HepG2 (cell line): ENCODE data around the gene FBXO30. TPM values are rescaled to one million over a fixed set of nuclear protein-coding genes. Genes with fewer than 3 reads are reported as not detected.
A peak's percentile ranks its signal among the peaks of the same experiment; 100 is the strongest.

ENCODE experiments used
- AGO2 ChIP-seq: fragments of 200-400 bp; formaldehyde crosslinking; optimal IDR thresholded peaks from 2 replicates; pipeline ENCODE3; 2017; ENCODE audit warnings: mild to moderate bottlenecking, low read depth, low read length, moderate library complexity
- EHMT2 ChIP-seq: fragments of 200-600 bp; sonication (generic); IDR thresholded peaks from 2 replicates; pipeline ENCODE4 v1.7.0; 2017; ENCODE audit warnings: antibody characterized with exemption, low read depth, low read length, borderline replicate concordance
- ELF1 ChIP-seq: sonication (generic); formaldehyde crosslinking; IDR thresholded peaks from 2 replicates; pipeline ENCODE4 v1.4.0; 2020; ENCODE audit warnings: missing genetic modification reagents
- HIC2 ChIP-seq: sonication (generic); formaldehyde crosslinking; IDR thresholded peaks from 2 replicates; pipeline ENCODE4 v1.9.0; 2022; ENCODE audit warnings: low read depth, missing genetic modification reagents
- JARID2 ChIP-seq: sonication (generic); formaldehyde crosslinking; IDR thresholded peaks from 2 replicates; pipeline ENCODE4 v1.8.1; 2023; ENCODE audit warnings: missing genetic modification reagents, inconsistent platforms; ENCODE audit not compliant: insufficient replicate concordance
- KLF11 ChIP-seq: IDR thresholded peaks from 2 replicates; pipeline ENCODE4 v1.6.1; 2016; ENCODE audit warnings: missing compliant biosample characterization
- NCOA1 ChIP-seq: sonication (generic); formaldehyde crosslinking; IDR thresholded peaks from 2 replicates; pipeline ENCODE4 v1.9.0; 2021; ENCODE audit warnings: missing genetic modification reagents
- NR2F1 ChIP-seq, 2 experiments: fragments of 450-650 bp in 1 of 2; formaldehyde crosslinking in 1 of 2; IDR thresholded peaks; 2 replicates each; pipeline versions ENCODE4 v1.5.0 to v1.6.1; 2016 to 2020; ENCODE audit warnings: mild to moderate bottlenecking in 1 of 2, missing compliant biosample characterization in 1 of 2, missing genetic modification reagents in 1 of 2, moderate library complexity in 1 of 2
- PRDM4 ChIP-seq: sonication (generic); formaldehyde crosslinking; IDR thresholded peaks from 2 replicates; pipeline ENCODE4 v1.9.0; 2021; ENCODE audit warnings: missing genetic modification reagents, borderline replicate concordance
- RCOR2 ChIP-seq: IDR thresholded peaks from 2 replicates; pipeline ENCODE4 v1.6.1; 2016; ENCODE audit warnings: missing biosample characterization, missing genetic modification reagents
- SIX4 ChIP-seq: sonication (generic); formaldehyde crosslinking; IDR thresholded peaks from 2 replicates; pipeline ENCODE4 v1.4.0; 2020; ENCODE audit warnings: missing genetic modification reagents
- ZMYM4 ChIP-seq: sonication (generic); formaldehyde crosslinking; IDR thresholded peaks from 2 replicates; pipeline ENCODE4 v1.8.1; 2023; ENCODE audit warnings: mild to moderate bottlenecking, missing genetic modification reagents
- ZNF350 ChIP-seq: sonication (generic); formaldehyde crosslinking; IDR thresholded peaks from 2 replicates; pipeline ENCODE4 v1.4.0; 2020; ENCODE audit warnings: mild to moderate bottlenecking, low read depth, missing genetic modification reagents, borderline replicate concordance
- ZNF382 ChIP-seq: sonication (generic); formaldehyde crosslinking; IDR thresholded peaks from 2 replicates; pipeline ENCODE4 v1.5.0; 2020; ENCODE audit warnings: missing genetic modification reagents, mild to moderate bottlenecking, borderline replicate concordance
- ZNF576 ChIP-seq: sonication (generic); formaldehyde crosslinking; IDR thresholded peaks from 2 replicates; pipeline ENCODE4 v1.4.0; 2020; ENCODE audit warnings: mild to moderate bottlenecking, missing genetic modification reagents
- ZNF646 ChIP-seq: sonication (generic); formaldehyde crosslinking; IDR thresholded peaks from 2 replicates; pipeline ENCODE4 v1.9.0; 2021; ENCODE audit warnings: mild to moderate bottlenecking, missing genetic modification reagents
- ZNF660 ChIP-seq: sonication (generic); formaldehyde crosslinking; IDR thresholded peaks from 2 replicates; pipeline ENCODE4 v1.5.1; 2020; ENCODE audit warnings: mild to moderate bottlenecking, low read depth, missing genetic modification reagents, borderline replicate concordance
- ZNF768 ChIP-seq: sonication (generic); formaldehyde crosslinking; IDR thresholded peaks from 2 replicates; pipeline ENCODE4 v1.4.0; 2020; ENCODE audit warnings: missing genetic modification reagents
- polyA plus RNA-seq, 8 experiments: library from polyadenylated mRNA; depleted of rRNA in 3 of 8; stranded (reverse) in 7 of 8; unstranded in 1 of 8; fragments of >200 nt; fragmentation: Illumina TruSeq in 4 of 8; extraction: Trizol in 4 of 8; gene quantifications; 2 replicates each; pipeline versions ENCODE4 v1.2.1 to v1.2.3, GENCODE V29; 2011 to 2016; ENCODE audit warnings: low read depth in 4 of 8, missing spikeins in 1 of 8, mixed read lengths in 1 of 8; ENCODE audit not compliant: insufficient read depth in 1 of 8
- total RNA-seq, 5 experiments: library from RNA; depleted of rRNA; stranded (reverse); fragments of >200 nt; fragmentation: Illumina TruSeq; extraction: Trizol; gene quantifications; 2 replicates each; pipeline ENCODE4 v1.2.3, GENCODE V29; 2016; ENCODE audit warnings: low read depth in 1 of 5

FBXO30 gene
- total and polyA plus RNA-seq, 2 of the 13 experiments (the other 11 are each of a cell fraction or from before 2014, with no cell fraction given): 3.2 to 7.1 TPM

- TF ChIP-seq RCOR2 (peak; percentile 25; the same call in 1 of the 2 replicates), HIC2 (CRISPR knock-in tag) (peak; percentile 59; the same call in 1 of the 2 replicates), PRDM4 (CRISPR knock-in tag) (no peak), AGO2 (peak; percentile 34), ZNF576 (CRISPR knock-in tag) (no peak; the same call in 1 of the 2 replicates), SIX4 (CRISPR knock-in tag) (no peak), EHMT2 (no peak; the same call in 1 of the 2 replicates), ZNF382 (CRISPR knock-in tag) (no peak), ZNF660 (CRISPR knock-in tag) (no peak), JARID2 (no peak), ZMYM4 (CRISPR knock-in tag) (peak; percentile 56), ZNF646 (CRISPR knock-in tag) (peak; percentile 44; the same call in 1 of the 2 replicates), ELF1 (CRISPR knock-in tag) (no peak; the same call in 1 of the 2 replicates), ZNF350 (peak; percentile 85), KLF11 (CRISPR knock-in tag) (peak; percentile 42; the same call in 1 of the 2 replicates), NCOA1 (CRISPR knock-in tag) (no peak), ZNF768 (CRISPR knock-in tag) (peak; percentile 75), NR2F1 (CRISPR knock-in tag; IDR thresholded peaks at IDR 0.05) (peak; percentile 89)
Measured at GRCh38 chr6:145814501-145815308, at the start of gene FBXO30 (continued).
